Left ventricle myocardium superior (tissue), 1 donor: ENCODE results near the gene SLC44A3. TPM values are rescaled to one million over a fixed set of nuclear protein-coding genes. Genes with fewer than 3 reads are reported as not detected.

Experiments
- ATAC-seq: fragments of 200-7000 bp; cut with Tn5 transposase; one replicate; pipeline ENCODE4 v1.9.1; 2020; ENCODE audit warnings: mild to moderate bottlenecking, moderate library complexity
- DNase-seq: peaks from one replicate; pipeline ENCODE4 v3.0.0-alpha.2; 2020
- intact Hi-C: fragments of 100-400 bp; cut with micrococcal nuclease; formaldehyde crosslinking; loops from one replicate; pipeline ENCODE4 v1.11.0; 2022
- long read RNA-seq: library from polyadenylated mRNA; unstranded; transcript quantifications from one replicate; pipeline ENCODE4 v2.0.0, GENCODE V29; 2021
- total RNA-seq: library from RNA; stranded (reverse); fragmentation: NEBNext Ultra II Directional; extraction: Animal tissue kit (Norgen Biotek cat#: 25700); gene quantifications from one replicate; pipeline ENCODE4 v1.2.1, GENCODE V29; 2021
- donor health status: DM: no; HTN: yes; CAD: no; lungs with severe emphysema.

Gene SLC44A3, protein sequence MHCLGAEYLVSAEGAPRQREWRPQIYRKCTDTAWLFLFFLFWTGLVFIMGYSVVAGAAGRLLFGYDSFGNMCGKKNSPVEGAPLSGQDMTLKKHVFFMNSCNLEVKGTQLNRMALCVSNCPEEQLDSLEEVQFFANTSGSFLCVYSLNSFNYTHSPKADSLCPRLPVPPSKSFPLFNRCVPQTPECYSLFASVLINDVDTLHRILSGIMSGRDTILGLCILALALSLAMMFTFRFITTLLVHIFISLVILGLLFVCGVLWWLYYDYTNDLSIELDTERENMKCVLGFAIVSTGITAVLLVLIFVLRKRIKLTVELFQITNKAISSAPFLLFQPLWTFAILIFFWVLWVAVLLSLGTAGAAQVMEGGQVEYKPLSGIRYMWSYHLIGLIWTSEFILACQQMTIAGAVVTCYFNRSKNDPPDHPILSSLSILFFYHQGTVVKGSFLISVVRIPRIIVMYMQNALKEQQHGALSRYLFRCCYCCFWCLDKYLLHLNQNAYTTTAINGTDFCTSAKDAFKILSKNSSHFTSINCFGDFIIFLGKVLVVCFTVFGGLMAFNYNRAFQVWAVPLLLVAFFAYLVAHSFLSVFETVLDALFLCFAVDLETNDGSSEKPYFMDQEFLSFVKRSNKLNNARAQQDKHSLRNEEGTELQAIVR
- total RNA-seq = 3.0 TPM
- long read RNA-seq, partial matches to known transcripts = 1 of 10 reads
- long read RNA-seq, other reads (novel, unspliced or antisense) = 6 of 10 reads

DNA sequence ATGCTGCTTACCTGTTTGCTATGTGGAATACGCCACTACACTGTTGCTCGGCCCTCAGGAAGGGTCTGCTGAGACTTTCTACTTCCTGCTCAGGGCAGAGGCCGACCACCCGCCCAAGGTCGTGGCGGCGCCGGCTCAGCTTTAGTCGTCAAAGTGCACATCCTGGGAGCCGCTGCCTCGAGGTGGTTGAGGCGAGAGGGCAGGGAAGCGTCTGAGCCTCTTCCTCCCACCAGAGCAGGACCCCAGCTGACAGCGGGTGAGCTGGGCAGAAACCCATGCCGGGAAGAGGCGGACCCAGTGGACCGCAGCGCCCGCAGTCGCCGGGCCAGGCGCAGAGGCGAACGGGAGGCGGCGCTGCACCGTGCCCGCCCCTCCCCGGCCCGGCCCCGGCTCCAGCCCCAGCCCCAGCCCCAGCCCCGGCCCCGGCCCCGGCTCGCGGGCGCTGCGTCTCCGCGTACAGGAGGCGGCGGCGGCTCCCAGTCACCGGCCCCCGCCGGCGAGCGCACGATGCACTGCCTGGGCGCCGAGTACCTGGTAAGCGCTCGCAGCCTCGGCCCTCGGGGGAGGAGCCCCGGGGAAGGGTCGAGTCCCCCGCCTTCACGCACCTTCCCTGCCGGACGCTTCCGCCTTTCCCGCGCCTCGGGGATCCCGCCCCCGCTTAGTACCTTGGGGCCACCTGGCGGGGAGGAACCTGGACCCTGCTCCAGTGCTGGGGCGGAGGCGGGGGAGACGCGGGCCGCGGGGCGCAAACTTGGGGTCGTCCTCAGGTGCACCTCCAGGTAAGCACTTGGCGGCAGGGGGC, at the start of gene SLC44A3:
TSS of gene SLC44A3 (plus strand) at position 413 of the 802 bp plus-strand sequence. CDS start at position 508, 95 bp downstream.
- peak; percentile 97 for ATAC-seq
- DNase-seq = peak; percentile 75
- intact Hi-C loops = no loop called here

DNA sequence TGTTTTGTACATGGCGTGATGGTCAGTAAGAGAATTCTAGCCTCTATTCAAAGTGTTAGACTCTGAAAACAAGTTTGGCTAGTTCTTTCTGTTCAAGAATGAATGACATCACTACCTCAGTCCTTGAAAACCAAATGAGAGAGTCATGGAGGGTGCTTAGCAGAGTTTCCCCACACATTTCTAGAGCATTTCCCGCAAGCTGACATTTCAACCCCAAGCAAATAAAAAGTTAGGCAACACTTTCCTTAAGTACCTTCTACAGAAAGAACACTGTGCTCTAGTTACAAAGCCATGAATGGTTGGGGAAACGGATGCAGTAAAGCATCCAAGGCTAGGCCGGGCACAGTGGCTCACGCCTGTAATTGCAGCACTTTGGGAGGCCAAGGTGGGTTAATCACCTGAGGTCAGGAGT, 47.9 kb upstream of the SLC44A3 start:
- DNase-seq = no peak
- no peak for ATAC-seq
- intact Hi-C loops = no loop called here

DNA sequence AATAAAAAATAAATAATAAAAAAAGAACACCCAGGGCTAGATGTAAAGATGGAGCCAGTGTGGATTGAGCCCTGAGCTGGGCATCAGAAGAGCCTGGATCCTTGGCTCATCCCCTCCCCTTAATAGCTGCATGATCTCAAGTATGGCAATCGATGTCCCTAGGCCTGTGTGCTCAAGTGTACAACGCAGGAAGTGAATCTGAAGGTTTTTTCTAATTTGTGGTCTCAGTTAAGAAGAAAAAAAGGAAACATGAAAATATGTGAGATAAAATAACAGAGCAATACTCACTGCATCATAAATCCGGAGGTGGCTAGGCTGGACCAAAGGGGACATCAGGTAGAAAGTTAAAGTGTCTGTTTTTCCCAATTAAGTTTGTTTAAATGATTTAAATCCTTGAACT, 47.3 kb upstream of the SLC44A3 start:
- DNase-seq (no peak), ATAC-seq (no peak)
- intact Hi-C loops = no loop called here

DNA sequence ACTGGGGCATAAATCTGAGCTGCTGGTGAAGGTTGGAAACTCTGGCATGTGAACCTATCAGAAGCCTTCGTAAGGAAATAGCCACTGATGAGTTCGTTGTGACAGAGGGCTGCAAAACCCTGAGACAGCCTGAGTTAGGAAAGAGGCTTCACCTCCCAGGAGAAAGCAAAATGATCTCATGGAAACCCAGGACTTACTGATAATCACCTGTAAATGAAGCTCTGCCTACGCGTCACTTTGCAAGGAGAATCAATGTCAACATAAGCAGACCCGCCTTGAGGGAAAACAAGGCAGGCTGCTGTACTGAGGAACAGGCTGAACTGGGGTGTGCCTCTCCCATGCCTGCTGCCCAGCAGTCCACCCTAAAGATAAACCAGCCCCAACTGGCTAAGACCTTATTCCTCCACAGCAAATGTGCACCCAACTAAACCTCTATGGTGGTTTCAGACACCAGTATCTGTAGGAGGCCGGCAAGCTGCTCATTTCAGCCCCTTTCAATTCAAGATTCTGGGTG, 46.8 kb upstream of the SLC44A3 start:
- intact Hi-C loops = no loop called here
- no peak for ATAC-seq
- DNase-seq = no peak

DNA sequence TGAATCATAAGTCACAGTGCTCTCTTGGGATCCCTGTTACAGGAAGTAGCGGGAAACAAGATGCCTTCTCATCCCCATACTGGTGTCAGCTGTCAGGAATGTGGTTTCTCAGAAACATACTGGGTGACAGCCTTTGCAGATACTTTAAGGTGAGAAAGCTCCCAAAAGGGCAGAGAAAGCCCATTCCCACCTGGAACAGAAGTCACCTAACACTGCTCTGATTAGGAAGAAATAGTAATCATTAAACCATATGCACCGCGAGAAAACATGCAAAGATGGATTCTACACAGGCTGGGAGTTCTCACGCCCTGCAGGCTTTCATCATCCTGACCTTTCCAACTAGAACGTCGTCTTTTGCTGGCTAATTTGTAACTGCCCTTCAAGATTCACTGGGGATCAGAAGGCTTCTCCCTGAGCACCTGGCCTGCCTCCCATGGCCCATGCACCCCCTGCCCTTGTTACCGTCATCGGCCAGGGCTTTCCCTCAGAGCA, 46.2 kb upstream of the SLC44A3 start:
- ATAC-seq = no peak
- no peak for DNase-seq
- intact Hi-C loops = no loop called here

DNA sequence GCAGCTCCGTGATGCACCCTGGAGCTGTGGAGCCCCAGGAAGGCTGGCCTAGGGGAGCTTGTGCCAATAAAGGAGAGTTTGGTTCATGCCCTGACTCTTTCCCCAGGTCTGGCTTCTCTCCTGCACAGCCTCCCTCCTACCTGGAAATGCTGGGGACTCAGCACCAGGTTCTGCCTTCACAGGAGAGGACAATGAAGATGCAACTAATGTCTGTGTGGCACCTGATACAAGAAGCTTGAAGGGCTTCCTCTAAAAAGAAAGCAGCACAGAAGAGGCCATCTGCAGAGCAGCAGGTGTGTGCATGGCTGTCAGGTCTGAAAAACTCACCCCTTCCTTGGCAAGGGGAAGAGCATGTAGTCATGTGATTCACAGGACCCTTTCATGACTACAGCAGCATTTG, 43.7 kb upstream of the SLC44A3 start:
- DNase-seq = no peak
- intact Hi-C loops = no loop called here
- no peak for ATAC-seq

DNA sequence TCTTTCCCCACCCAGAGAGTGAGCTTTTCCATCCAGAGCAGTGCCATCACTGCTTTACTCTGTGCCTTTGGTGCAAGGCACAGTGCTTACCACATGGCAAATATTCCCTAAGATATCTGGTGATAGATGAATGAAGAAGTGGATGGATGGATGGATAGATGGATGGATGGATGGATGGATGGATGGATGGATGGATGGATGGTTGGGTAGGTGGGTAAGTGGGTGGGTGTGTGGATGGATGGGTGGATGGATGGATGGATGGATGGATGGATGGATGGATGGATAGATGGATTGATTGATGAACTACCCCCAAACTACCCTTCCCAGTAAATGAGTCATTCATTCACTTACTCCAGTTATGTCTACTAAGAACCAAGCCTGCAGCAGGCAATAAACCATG, 42.9 kb upstream of the SLC44A3 start:
- intact Hi-C loops = no loop called here
- ATAC-seq (no peak), DNase-seq (no peak)

DNA sequence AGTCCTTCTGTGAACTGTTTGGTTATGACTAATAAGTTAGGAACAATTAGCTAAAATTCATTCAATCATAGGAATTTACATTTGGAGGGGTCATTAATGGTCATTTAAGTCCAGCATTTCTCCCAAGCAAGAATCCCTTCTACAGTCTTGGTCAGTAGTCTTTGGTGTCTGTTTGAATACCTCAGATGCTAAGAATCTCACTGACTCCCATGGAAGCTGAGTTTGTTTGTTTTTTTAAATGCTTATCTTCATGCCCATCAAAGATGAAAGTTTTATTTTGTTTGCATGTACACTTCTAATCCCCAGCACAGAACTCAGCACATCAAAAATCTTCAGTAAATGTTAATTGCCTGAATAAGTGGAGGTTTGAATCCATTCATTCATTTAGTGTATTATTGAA, 41.3 kb upstream of the SLC44A3 start:
- intact Hi-C loops = no loop called here

DNA sequence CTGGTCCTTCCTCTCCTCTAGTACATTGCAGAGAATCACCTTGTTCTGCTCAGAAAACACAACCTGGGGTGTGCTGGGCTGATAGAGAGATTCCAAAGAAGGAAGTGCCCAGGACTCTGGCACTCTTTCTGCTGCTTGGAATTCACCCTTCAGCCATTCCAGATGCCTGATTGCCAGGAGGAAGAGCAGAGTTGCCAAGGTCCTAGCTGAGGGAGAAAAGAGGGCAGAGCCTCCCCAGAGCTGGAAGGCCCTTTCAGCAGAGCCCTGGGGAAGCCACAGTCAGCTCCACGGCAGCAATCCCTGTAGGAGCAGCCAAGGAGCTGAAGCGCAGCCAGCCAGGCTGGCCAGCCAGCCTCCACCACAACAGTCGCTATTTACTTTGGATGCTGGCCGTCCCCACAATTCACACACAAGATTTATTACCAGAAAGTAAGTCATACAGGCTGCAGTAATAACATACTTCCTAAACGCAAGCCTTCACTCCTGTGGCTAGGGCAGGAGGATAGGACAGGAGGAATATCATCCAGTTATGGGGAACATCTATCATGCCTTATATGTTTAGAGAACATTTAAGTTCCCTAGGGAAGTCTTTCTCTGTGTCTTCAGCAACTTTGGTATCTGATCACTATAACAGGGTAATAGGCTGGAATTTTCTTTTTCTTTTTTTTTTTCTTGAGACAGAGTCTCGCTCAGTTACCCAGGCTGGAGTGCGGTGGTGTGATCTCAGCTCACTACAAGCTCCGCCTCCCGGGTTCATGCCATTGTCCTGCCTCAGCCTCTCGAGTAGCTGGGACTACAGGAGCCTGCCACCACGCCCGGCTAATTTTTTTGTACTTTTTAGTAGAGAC, 36.6 kb upstream of the SLC44A3 start:
- peak; percentile 97 for ATAC-seq
- DNase-seq = peak; percentile 81
- intact Hi-C loops = no loop called here

More for the DNA sequence above, 41.3 kb upstream of the SLC44A3 start:
- DNase-seq (no peak), ATAC-seq (no peak)

DNA sequence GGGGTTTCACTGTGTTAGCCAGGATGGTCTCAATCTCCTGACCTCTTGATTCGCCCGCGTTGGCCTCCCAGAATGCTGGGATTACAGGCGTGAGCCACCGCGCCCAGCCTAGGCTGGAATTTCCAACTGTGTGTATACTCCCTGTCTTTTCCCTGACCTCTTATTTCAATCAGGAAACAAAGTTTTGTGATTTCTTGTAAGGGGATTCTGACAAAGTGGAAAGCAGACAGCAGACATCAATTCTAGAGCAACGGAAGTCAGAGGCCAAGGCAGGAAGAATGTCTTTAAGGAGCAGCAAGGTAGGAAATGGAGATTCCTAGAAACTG, 36.0 kb upstream of the SLC44A3 start:
- DNase-seq = no peak
- intact Hi-C loops = no loop called here
- ATAC-seq = no peak

DNA sequence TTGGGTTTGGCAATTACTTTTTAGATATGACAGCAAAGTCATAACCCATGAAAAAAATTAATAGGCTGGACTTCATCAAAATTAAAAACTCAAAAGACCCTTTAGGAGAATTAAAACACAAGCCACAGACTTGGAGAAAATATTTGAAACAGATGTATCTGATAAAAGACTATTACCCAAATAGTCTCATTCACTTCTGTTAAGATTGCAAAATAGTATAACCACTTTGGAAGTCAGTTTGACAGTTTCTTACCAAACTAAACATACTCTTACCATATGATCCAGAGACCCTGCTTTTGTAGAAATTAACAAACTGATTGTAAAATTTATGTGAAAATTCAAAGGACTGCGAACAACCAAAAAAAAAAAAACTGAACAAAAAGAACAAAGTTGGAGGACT, 32.5 kb upstream of the SLC44A3 start:
- intact Hi-C loops = no loop called here

DNA sequence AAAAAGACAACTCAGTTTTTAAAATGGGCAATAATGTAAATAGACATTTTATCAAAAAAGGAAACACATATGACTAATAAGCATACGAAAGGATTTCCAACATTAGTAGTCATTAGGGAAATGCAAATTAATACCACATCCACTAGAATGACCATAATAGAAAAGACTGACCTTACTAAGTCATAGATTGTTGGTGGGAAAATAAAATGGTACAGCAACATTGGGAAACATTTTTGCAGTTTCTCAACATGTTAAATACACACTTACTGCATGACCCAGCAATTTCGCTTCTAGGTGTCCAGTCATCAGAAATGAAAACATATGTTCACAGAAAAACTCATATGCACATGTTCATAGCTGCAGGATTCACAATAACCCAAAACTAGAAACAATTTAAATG, 29.9 kb upstream of the SLC44A3 start:
- DNase-seq = no peak
- ATAC-seq = no peak
- intact Hi-C loops = loop anchor here (10.0 kb wide), 1 partner anchor 125 kb away; no protein-coding TSS in a partner anchor

More for the DNA sequence above, 32.5 kb upstream of the SLC44A3 start:
- DNase-seq (no peak), ATAC-seq (no peak)

DNA sequence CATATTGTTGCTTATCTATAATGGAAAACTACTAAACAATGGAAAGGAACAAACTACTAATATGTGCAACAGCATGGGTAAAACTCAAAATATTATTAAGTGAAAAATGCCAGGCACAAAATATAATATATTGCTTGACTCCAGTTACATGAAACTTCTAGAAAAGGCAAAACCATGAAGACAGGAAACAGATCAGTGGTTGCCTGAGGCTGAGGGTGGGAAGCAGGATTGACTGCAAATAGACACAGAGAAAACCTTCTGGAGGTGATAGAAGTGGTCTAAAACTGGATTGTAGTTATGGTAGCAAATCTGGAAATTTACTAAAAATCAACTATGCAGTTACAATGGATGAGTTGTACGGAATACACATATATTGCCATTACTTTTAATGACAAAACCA, 29.5 kb upstream of the SLC44A3 start:
- DNase-seq (no peak), ATAC-seq (no peak)
- intact Hi-C loops = loop anchor here (10.0 kb wide), 1 partner anchor 126 kb away; no protein-coding TSS in a partner anchor

DNA sequence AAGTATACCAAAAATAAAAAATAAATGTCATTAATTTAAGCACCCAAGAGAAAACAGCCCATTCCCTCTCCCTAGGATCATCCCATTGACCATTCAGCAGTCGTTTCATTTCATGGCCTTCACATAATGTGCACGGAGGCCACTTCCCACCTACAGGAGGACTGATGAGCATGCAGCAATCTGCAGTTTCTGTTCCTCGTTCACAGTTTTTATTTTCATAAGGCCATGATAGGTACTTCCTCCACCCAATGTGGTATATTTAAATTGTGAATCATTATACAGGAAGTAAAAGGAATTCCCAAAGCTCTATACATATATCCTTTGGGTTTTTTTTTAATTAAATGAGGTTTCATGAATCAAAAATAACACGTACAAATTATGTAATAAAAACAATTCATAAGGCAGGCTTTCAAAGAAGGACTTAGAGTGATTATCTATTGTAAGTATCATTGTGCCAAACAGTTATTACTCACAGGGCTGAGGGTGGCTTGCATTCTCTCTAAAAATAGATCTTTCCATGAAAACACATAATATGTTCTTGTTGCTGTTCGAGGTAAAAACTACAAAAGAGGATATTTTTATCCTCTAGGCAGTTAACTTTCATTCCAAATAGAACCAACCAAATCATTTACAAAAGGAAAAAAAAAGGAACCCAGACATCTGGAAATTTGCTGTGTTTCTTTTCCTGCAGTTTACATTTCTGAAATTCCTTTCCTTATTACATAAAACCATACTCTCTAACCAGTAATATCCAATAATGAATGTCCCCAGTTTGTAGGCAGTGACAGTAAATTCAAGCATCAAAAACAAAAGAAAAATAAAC, 27.5 kb upstream of the SLC44A3 start:
- ATAC-seq (peak; percentile 76), DNase-seq (no peak)
- intact Hi-C loops = loop anchor here (10.0 kb wide), 1 partner anchor 128 kb away; no protein-coding TSS in a partner anchor

DNA sequence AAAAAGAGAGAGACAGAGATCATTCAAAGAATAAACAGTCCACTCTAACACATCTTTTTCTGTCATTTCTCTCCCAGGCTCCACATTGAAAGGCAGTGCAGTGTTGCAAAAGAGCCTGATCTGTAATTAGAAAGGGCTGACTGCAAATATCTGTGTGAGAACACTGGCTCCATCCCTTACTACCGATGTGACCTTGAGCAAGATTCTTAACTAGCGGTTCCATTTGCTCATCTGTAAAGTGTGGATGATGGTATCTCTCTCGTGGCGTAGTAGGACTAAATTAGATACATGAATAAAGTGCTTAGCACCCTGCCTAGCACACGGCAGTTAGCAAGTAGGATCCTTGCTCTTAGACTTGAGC, 26.9 kb upstream of the SLC44A3 start:
- DNase-seq = no peak
- ATAC-seq = peak; percentile 88
- intact Hi-C loops = loop anchor here (10.0 kb wide), 1 partner anchor 128 kb away; no protein-coding TSS in a partner anchor

DNA sequence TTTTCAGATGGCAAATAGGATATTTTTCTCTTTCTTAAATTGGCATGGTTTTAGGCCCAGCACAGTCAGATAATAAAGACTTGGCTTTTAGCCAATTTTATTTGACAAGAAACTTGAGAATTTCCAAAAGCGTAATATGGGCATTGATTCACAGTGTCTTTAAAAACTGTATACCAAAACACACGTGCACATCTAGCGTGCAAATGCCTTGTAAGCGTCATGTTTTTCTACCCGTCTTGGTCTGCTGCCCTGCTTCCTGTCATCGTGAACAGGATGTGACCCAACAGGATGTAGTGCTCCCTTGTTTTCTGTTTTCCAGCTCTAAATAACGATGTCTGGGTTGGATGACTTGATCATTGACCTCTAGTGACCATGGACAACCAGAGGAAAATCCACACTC, 24.7 kb upstream of the SLC44A3 start:
- intact Hi-C loops = loop anchor here (10.0 kb wide), 1 partner anchor 131 kb away; no protein-coding TSS in a partner anchor
- DNase-seq = no peak
- no peak for ATAC-seq

DNA sequence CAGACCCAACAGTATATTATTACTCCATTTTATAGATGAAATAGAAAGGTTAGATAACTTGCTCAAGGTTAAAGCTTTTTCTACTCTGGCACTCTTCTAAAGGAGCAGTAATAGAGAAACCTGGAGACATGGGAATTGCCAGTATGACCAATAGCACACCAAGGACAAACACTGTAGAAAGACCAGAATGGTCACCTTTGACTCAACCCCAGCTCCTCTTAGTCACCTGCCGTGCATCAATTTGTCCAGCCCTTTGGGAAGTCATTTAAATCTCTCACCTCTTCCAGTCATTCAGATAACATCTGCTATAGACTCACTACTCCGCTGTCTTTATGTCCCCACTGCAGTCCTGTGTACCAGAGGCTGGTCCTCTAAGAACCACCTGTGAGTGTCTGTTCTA, 23.9 kb upstream of the SLC44A3 start:
- ATAC-seq = no peak
- no peak for DNase-seq
- intact Hi-C loops = loop anchor here (10.0 kb wide), 1 partner anchor 131 kb away; no protein-coding TSS in a partner anchor
